GM21515 (cell line): ENCODE data around the gene FMNL3.

Source experiments
- ATAC-seq: cut with Tn5 transposase; IDR thresholded peaks from one replicate; pipeline ENCODE4 v1.9.1; 2021; ENCODE audit not compliant: unreplicated experiment

The FMNL3 gene

DNA sequence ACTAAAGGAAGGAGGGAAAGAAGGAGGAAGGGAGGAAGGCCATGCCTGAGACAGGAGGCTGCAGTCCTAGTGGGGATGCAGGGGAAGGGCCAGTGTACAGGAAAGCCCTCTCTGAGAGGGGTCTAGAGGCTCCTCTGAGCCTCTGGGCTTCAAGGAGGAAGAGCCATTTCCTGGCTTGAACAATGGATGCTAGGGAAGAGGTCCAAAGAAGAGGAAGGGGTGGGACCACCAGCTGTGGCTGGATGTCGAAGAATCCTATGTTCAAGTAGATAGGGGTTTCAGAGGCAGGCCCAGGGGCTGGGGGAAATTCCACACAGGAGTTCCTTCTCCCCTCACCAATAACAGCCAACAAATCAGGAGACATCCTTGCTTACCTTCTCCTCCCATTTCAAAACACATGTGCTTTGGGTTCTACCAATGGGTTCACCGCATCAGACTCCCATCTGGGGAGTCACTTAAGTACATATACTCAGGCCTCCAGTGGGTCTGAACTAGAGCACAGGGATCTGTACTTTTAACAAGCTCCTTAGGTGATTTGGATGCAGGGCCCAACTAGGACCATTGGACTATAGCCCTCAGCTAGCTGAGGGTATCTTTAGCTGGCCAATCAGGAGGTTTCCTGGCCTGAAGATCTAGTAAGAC is 51.5 kb downstream of the FMNL3 start:
- ATAC-seq = no peak

DNA sequence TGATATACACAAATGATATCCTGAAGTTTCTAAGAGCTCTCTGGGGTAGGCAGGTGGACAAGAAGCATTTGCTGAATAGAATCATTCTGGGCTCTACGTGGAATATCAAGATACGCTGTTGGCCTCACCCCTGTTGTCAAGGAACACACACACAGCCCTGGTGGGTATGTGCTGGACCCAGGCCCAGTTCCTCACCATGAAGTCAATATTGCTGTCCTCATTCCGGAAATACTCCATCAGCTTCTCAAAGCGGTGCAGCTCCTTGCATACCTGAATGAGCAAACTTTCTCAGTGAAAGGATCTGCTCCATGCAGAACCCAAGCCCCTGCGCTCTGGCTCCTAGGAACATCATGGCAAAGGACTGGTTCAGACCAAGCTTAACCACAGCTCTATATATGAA is 52.5 kb downstream of the FMNL3 start:
- no peak for ATAC-seq

DNA sequence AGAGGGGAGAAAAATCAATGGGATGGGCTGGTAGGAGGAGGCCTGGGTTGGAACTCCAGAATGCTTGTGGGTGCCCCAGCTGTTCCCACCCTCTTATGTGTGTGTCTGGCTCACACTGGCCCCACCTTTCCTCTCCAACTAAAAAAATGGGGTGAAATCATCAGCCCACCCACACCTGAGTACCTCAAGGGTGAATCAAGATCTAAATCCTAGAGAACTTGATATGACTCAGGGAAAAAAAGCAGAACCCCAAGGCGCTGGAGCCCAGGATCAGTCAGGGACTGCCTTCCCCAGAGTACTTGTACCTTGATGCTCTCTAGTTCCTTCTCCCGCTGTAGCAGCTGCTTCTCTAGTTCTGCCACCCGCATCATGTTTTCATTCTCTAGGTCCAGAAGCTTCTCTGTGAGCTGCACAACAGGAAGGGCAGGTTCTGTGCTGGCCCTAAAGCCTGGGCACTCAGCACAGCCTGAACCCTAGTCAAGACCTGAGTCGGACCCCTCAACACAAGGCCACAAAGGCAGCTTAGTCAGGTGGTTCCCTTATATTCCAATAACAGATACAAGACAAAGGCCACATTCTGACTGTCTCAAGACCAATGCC is 54.2 kb downstream of the FMNL3 start:
- ATAC-seq = no peak

DNA sequence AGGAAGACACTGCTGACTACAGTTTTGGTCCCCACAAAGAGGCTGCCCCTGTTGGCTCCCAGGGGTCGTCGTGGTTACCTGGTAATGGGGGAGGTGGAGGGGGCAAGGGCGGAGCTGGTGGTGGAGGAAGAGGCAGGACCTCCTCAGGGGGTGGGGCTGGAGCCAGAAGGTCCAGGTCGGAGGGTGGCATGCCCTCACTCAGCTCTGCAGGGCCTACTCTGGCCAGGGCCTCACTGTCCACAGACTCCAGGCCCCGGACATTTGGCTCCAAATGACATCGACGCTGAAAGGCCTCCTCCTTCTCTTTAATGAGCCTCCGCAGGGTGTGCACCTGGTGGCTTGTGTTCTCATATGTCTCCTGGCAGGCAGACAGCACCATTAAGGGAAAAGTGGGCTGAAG is 55.4 kb downstream of the FMNL3 start:
- ATAC-seq = no peak

DNA sequence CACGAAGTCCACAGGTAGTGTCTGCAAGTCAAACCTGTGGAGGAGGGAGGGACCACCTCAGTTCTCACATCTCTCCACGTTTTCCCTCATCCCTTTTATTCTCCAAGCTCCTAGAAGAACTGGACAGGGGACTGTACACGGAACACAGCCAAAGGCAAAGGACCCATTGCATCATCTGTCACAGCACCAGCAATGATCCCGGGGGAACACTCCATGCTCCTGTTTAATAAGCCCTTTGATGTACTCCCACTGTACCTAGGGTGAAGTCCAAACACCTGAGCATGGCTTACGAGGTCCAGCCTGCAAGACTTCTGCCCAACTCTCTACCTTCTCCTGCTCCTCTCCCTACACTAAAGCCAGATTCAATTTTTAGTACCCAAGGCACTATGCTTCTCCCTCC is 57.3 kb downstream of the FMNL3 start:
- no peak for ATAC-seq

DNA sequence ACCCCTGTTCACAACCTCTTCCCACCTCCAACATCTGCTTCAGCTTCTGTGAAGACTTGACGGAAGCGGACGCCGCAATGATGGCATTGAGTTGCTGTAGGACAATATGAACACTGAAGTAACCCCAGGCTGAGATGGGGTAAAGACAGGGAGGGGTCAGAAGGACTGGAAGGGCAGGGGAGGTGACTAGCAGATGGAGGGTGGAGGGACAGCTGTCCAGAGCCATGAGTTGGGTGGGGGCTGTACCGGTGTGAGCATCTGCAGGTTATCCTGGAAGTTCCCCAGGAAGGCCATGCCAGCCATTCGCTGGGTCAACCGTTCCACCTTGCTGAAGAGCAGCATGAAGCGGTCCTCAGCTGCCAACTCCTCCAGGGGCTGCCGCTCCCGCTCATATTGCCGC is 57.8 kb downstream of the FMNL3 start:
- no peak for ATAC-seq

DNA sequence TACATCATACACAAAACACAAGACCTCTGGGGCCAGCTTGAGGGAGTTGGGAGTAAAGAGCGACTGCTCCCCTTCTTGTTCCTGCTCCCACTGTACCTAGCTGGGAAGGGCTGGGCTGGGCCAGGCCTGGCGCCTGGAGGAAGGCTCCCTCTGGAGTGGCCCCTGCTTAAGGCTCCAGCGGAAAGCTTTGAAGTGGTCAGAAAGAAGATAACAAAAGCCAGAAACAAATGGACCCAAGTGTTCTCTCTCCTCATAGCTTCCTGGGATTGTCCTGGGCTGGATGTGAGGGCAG is 58.5 kb downstream of the FMNL3 start:
- ATAC-seq = no peak

DNA sequence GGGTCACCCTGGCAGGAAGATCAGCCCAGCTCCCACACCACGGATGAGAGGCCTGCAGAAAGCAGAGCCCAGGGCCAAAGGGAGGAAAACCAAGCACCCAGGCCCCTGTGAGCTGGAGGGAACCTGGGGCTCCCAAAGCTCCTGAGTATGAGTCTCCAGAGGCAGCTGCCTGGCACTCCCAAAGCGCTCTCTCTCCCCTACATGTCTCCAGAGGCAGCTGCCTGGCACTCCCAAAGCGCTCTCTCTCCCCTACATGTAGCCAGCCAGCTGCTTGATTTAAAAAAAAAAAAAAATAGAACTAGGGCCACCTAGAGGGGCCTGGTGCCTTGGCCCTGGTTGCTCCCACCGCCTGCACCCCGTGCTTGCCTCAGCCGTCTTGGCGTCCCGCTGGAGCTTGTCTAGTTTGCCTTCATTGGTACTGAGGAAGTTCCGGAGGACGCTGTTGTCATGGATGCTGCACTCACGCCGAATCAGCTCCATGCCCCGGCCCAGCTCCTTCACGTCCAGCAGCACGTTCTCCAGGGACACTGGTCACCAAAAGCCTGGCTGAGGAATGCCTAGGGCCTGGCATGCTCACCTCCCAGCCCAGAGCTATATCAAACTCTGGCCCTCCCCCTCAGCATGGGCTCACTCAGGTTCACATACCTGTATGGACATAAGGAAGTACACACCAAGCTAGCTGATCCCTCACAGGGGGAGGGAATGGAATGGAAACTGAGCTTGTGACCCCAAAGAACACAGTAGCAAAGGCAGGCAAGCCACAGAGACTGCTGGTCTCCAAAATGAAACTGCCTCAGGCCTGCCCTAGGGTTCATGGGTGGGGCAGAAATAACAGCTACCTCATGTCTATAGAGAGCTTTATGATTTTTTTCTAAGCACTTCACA is 59.1 kb downstream of the FMNL3 start:
- ATAC-seq = no peak

DNA sequence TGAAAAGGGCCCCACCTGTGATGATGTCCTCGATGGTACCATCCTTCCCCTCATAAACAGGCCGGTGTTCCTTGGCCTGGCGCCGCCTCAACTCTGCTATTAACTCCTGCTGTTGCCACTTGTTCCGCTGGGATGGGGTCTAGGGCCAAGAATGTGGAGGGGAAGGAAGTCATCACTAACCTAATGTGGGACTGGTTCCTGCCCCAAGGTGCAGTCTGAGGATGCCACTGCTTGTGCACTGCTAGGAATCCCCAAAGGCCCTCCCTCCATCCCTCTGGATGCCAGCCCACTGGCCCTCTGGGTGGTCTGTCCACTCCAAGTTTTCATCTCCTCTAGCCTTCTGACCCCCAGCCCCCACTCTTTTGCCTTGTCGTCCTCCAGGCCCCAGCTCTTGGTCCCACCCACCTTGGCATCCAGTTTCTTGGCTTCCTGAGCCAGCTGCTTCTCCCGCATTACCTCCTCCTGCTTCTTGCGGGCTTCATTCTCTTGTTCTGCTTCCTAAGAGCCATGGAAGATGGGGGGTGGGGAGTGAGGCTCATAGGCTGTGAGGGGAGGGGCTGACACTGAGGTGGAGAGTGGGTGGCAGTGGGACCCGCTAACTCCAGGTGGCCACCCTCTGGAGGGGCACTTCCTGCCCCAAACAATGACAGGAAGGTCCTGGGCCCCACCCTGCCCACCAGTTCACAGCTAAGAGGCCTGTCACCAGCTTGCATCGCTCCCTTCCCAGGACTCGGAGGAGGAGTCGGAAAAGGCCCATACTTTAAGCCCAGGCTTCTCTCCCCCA is 60.1 kb downstream of the FMNL3 start:
- no peak for ATAC-seq

DNA sequence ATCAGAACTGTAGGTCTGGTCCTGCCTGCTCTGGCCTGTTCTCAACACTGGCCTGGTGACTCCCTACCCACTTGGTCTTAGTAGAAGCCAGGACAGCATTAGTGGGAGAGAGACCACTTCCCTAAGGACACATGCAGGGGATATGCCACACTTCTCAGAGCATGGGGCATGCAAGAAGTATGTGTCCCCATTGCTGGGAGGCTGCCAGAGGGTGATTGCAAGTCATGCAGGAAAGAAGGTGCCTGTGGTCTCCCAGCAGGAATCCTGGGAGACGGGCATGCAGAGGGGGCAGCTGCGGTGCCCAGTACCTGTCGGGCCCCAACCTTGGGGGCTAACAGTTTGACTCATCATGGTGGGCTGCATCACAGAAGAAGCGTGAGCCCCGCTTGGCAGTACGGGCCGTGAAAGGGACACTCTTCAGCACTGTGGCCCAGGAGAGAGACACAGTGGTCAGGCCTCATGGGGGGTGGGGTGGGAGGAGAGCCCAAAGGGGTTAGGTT is 60.8 kb downstream of the FMNL3 start:
- no peak for ATAC-seq

DNA sequence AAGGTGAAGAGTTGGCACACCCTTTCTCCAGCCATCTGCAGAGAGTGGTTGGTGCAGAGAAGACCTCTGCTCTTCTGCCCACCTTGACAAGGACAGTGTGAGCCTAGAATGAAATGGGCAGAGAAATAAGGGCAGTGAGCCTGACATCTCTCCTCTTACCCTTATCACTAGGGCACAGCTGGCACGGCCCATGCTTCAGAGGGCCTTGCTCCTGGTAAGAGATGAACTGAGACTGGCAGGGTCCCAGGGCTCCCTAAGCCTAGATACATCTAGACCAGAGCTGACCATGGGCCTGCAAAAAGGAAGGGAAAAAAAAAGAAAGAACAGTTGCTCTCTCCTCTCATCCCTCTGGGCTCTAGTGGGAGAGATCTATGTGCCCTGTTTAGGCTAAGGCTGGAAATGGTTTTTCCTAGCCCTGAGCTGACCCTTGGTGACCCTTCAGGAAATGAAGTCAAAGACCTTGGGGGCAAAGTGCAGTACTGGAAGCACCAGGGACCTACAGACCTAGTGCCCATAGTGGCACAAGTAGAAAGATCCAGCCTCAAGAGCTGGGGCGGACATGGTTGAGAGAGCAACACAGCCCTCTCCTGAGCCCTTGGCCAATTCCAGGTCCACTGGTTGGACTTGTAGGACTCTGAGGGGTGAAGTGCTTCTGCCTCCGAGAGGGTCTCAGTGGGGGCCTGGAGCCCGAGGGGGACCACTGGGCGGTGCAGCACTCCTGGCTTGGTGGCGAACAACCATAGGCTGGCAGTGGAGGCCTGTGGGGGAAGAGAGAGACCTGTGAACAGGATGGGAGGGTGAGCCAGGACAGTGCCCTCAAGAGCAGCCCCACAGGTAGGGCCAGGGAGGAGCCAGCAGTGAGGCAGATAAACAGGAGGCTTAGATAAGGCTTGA is 61.8 kb downstream of the FMNL3 start:
- ATAC-seq = no peak

DNA sequence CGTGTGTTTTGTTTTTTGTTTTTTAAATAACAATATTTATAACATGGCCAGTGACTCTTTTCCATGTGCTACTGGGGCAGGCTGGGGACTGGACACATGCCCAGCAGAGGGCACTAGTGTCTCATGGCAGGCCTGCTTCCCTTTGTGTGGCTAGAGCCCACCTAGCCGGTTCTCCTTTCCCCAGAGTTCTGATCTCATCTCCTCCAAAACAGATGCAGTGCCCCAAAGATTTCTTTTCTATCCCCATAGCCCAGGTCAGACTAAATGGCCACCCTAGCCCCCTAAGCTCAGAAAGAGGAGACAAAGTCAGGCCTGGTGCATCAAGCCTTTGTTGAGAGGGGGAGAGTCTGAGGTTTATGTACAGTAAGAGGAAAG is 62.6 kb downstream of the FMNL3 start:
- no peak for ATAC-seq

DNA sequence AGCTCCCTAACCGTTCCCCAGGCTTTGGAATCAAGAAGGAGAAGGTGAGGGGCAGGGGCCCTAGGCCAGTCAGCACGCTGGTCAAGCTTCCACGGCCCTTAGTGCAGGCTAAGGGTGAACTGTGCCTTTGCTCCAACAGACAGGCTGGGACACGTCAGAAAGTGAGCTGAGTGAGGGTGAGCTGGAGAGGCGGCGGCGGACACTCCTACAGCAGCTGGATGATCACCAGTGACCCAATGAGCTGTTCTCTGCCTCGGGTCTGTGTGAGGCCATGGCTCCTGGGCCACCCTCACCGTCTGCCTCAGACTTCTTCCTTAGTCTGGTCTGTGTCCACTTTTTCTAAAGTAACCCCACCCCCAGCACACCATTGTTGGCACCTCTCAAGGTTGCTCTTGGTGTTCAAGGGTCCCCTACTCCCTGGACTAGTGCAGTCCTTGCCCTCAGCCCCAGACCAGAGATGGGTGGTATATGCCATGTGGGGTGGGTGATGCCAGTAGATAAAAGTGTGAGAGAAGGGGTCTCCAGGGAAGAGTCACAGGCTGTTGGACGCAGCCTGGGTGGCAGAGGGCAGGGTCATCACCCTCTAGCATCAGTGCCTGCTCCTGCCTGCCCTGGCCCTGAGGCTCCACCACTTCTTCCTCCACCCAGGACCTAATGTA is 63.1 kb downstream of the FMNL3 start:
- ATAC-seq = no peak

DNA sequence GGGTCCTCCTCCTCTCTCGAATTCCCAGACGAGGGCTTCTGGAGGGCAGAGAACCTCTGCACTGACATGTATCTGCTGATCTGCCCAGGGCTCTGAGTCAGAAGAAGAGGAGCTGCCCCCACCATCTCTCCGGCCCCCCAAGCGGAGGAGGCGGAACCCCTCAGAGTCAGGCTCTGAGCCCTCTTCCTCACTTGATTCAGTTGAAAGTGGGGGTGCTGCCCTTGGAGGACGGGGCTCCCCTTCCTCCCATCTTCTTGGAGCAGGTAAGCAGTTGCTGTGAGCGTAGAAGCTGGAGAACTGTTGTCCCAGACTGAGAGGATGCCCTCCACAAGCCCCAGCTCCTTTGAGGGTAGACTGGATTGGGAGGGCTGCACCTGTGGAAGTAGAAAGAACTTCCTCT is 64.1 kb downstream of the FMNL3 start:
- no peak for ATAC-seq

DNA sequence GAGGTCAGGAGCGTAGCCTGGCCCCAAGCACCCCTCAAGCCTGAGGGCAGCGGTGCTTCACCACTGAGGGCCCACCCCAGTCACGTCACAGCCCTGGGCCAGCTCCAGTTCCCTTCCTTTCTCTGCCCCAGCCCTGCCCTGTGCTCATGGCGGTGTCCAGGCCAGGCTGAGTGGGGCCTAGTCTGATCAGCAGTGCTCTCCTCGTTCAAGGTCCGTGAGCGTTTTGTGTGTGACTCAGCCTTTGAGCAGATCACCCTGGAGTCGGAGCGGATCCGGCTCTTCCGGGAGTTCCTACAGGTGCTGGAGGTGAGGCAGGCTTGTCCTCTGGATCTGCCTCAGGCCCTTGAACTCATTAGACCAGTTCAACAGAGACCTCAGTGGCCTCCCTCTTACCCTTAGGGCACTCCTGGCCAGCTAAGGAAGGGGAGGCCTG is 64.8 kb downstream of the FMNL3 start:
- no peak for ATAC-seq

DNA sequence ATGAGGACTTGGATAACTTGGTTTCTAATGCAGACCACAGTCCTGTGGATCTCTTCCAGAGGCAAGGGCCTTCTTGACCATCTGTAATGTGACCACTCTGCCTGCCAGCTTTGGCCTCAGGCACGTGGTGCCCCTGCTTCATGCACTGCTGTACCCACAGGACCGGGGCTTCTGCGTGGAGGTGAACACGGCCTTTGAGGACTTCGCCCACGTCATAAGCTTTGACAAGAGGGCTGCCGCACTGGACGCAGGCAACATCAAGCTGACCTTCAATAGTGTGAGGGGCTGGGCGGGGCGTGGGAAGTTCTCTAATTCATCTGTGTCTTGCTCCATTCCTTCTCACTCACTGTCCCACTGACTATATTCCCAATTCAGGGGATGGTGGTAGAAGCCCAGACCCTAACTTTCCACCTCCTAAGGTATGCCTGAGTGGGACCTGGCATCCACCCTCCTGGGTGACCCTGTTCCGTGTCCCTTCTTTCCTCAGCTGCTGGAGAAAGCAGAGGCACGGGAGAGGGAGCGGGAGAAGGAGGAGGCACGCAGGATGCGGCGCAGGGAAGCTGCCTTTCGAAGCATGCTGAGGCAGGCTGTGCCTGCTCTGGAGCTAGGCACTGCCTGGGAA is 65.3 kb downstream of the FMNL3 start:
- ATAC-seq = no peak

DNA sequence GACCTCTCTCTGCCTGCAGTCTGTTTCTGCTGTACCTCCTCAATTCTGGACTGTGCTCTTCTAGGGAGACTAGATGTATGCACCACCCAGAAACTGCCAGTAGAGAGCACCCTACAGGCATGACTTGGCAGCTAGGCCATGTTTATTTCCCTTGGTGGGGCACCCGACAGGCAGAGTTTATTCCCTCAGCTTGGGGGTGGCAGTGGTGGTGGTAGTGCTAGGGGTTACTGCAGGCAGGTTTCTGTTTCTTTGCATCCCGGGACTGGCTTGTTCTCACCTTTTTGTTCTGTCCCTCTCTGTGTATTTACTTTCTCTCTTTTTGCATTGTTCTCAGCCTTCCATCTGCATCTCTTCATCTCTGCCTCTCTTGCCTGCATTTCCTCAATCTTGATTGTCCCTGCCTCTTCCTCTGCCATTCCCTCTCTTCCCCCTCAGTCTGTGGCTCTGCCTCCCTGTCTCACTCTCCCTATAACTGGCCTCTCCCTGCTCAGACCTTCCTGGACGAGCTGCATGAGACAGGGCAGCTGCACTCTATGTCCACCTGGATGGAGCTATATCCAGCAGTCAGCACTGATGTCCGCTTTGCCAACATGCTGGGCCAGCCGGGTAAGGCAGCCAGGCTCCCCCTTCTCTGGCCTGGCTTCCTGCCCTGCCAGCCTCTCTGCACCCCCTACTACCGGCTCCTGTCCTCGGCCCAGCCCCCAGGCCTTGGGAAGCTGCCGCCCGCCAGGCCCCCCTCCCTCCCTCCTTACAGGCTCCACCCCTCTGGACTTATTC is 70.0 kb downstream of the FMNL3 start:
- ATAC-seq = no peak

DNA sequence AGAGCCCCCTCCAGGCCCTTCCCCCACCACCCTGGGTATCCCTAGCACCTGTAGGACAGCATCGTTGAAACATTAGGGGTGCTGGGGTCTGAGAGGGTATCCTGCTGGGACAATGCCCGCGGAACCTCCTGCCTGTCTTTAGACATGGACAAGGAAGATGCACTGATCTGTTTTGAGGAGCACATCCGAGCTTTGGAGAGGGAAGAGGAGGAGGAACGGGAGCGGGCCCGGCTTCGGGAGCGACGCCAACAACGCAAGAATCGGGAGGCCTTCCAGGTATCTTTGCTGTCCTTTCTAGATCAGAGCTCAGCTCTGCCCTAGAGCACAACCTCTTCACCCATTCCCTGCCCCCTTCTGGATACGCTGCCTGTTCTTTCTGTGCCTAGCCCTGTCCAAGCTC is 70.6 kb downstream of the FMNL3 start:
- no peak for ATAC-seq

DNA sequence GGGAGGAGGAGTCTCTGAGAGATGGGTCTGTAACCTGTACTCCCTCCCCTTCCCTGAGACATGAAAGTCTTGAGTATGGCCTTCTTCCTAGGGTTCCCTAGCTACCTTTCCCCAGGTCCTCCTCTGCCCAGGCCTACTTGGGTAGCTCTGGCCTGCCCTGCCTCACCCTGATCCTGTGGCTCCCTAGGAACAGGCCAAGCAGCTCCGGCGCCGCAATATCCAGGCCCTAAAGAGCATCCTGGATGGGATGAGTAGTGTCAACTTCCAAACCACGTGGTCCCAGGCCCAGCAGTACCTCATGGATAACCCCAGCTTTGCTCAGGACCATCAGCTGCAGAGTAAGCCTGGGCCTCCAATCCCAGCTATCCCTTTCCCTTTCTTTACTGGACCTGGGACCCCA is 71.5 kb downstream of the FMNL3 start:
- no peak for ATAC-seq
